DND-41 (cell line): ENCODE measurements around the gene ZNF841.

Experiments
- ATAC-seq: fragments of 200-7000 bp; cut with Tn5 transposase; 3 replicates; pipeline ENCODE4 v1.9.1; 2021; ENCODE audit warnings: low read depth; ENCODE audit not compliant: insufficient read depth
- DNase-seq: peaks from one replicate; pipeline ENCODE4 v3.0.0-alpha.2; 2020
- H2AFZ ChIP-seq: 2 replicates; pipeline ENCODE4 v1.6.0; 2012; ENCODE audit warnings: low read depth, low read length
- H3K27ac ChIP-seq: 2 replicates; pipeline ENCODE4 v1.5.1; 2012; ENCODE audit warnings: low read length, inconsistent platforms
- H3K27me3 ChIP-seq: fragments of 200-600 bp; sonication (generic); 2 replicates; pipeline ENCODE4 v1.6.0; 2012; ENCODE audit warnings: low read length, mild to moderate bottlenecking, inconsistent platforms; ENCODE audit not compliant: insufficient read depth, poor library complexity
- H3K36me3 ChIP-seq: 2 replicates; pipeline ENCODE4 v1.5.1; 2012; ENCODE audit warnings: low read length, inconsistent platforms; ENCODE audit not compliant: insufficient read depth
- H3K4me1 ChIP-seq: 2 replicates; pipeline ENCODE4 v1.5.1; 2012; ENCODE audit warnings: mild to moderate bottlenecking, low read length; ENCODE audit not compliant: insufficient read depth
- H3K4me2 ChIP-seq: 2 replicates; pipeline ENCODE4 v1.6.0; 2012; ENCODE audit warnings: mild to moderate bottlenecking, moderate library complexity, low read length, inconsistent platforms; ENCODE audit not compliant: insufficient read depth
- H3K4me3 ChIP-seq, 2 experiments: fragments of 200-600 bp in 1 of 2; shearing (Covaris generic) in 1 of 2; 2 replicates each; pipeline ENCODE4 v1.5.1; 2012 to 2016; ENCODE audit warnings: inconsistent platforms in 2 of 2, low read length in 2 of 2, mild to moderate bottlenecking in 2 of 2, low read depth in 1 of 2, moderate library complexity in 1 of 2
- H3K79me2 ChIP-seq: 2 replicates; pipeline ENCODE4 v1.6.0; 2012; ENCODE audit warnings: low read length, inconsistent platforms; ENCODE audit not compliant: insufficient read depth
- H3K9ac ChIP-seq: 2 replicates; pipeline ENCODE4 v1.6.0; 2012; ENCODE audit warnings: low read depth, mild to moderate bottlenecking, inconsistent platforms, low read length, moderate library complexity
- H3K9me3 ChIP-seq: 2 replicates; pipeline ENCODE4 v1.5.1; 2012; ENCODE audit warnings: low read length, moderate library complexity, mild to moderate bottlenecking, inconsistent platforms; ENCODE audit not compliant: insufficient read depth, severe bottlenecking
- H4K20me1 ChIP-seq: 2 replicates; pipeline ENCODE4 v1.6.0; 2012; ENCODE audit warnings: low read length; ENCODE audit not compliant: insufficient read depth
- EZH2 ChIP-seq: IDR thresholded peaks from 3 replicates; pipeline ENCODE4 v1.6.1; 2012; ENCODE audit warnings: borderline replicate concordance, low read depth, mild to moderate bottlenecking, moderate library complexity, low read length, inconsistent platforms; ENCODE audit not compliant: severe bottlenecking
- TF ChIP-seq, protein P1 (sequence below): IDR thresholded peaks from 2 replicates; pipeline ENCODE4 v1.5.1; 2012; ENCODE audit warnings: borderline replicate concordance, low read length, moderate library complexity, mild to moderate bottlenecking; ENCODE audit not compliant: poor library complexity, severe bottlenecking; ENCODE audit errors: extremely low read depth

ZNF841 gene

DNA sequence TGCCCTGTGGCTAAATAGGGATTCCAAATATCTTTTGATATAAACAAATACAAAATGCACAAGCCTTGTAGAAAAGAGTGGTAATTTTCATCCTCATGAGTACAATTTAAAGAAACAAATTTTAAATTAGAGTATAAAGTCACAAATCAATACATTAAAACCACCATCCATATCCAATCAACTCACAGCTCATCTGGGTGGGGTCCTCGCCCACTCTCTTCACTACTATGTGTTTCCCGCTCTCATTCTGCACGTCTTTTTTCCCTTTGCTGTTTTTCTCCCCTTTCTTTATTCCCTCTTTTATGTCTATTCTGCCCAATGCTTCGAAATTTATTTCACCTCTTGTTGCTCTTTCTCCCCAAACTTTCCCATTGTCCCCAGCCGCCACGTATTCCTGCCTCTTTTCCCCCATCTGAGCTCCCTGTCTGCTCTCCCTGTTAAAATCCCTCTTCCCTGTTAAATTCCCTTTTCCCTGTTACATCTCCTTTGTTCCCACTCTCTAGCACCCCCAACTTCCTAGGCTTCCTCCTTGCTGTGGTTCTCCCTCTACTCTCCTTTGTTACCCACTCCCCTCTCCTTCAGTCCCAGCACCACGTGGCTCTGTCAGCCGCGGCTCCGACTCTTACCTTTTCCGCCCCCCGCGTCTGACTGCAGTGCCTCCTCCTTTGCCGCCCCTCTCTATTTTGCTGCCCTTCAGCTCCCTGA is 42.9 kb upstream of the ZNF841 start:
- ATAC-seq: peak; percentile 67
- Histone ChIP-seq H4K20me1 (no peaks in the 10 kb centered on the region), H3K79me2 (peaks cover 60% of the 10 kb centered on the region), H3K9ac (peak overlapping the region; percentile 77), H3K4me3 (peak overlapping the region; percentile 63 to 73), H2AFZ (peak overlapping the region; percentile 88), H3K4me1 (peaks cover 24% of the 10 kb centered on the region), H3K27me3 (no peaks in the 10 kb centered on the region), H3K36me3 (peaks cover 35% of the 10 kb centered on the region), H3K27ac (peak overlapping the region; percentile 86), H3K4me2 (peak overlapping the region; percentile 95), H3K9me3 (peaks cover 27% of the 10 kb centered on the region)
- TF ChIP-seq, protein P1, sequence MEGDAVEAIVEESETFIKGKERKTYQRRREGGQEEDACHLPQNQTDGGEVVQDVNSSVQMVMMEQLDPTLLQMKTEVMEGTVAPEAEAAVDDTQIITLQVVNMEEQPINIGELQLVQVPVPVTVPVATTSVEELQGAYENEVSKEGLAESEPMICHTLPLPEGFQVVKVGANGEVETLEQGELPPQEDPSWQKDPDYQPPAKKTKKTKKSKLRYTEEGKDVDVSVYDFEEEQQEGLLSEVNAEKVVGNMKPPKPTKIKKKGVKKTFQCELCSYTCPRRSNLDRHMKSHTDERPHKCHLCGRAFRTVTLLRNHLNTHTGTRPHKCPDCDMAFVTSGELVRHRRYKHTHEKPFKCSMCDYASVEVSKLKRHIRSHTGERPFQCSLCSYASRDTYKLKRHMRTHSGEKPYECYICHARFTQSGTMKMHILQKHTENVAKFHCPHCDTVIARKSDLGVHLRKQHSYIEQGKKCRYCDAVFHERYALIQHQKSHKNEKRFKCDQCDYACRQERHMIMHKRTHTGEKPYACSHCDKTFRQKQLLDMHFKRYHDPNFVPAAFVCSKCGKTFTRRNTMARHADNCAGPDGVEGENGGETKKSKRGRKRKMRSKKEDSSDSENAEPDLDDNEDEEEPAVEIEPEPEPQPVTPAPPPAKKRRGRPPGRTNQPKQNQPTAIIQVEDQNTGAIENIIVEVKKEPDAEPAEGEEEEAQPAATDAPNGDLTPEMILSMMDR: no peak
- TF ChIP-seq EZH2: no peak
- DNase-seq: peak; percentile 75

DNA sequence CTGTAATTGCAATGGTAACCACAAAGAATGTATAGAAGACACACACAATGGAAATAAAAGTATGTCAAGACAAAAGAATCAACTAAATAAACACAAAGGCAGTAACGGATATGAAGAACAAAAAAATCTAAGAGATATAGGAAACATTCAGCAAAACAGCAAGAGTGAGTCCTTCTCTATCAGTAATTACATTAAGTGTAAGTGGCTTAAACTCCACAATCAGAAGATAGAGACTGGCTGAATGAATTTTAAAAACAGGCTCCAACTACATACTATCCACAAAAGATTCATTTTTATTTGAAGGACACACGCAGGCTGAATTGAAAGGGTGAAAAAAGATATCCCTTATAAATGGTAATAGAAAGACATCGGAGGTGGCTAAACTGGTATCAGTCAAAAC is 24.7 kb upstream of the ZNF841 start:
- DNase-seq (no peak), ATAC-seq (no peak)
- Histone ChIP-seq H2AFZ (no peak overlapping the region), H3K36me3 (peaks cover 100% of the 10 kb centered on the region), H3K4me3 (no peak overlapping the region), H3K9ac (no peak overlapping the region), H3K4me1 (no peaks in the 10 kb centered on the region), H3K4me2 (no peak overlapping the region), H3K79me2 (0 out of 2 replicates have a peak, but pooled peaks cover 8% of the 10 kb centered on the region), H3K9me3 (peaks cover 91% of the 10 kb centered on the region), H3K27ac (no peak overlapping the region), H4K20me1 (no peaks in the 10 kb centered on the region), H3K27me3 (no peaks in the 10 kb centered on the region)
- TF ChIP-seq, protein P1: no peak
- TF ChIP-seq EZH2: no peak

DNA sequence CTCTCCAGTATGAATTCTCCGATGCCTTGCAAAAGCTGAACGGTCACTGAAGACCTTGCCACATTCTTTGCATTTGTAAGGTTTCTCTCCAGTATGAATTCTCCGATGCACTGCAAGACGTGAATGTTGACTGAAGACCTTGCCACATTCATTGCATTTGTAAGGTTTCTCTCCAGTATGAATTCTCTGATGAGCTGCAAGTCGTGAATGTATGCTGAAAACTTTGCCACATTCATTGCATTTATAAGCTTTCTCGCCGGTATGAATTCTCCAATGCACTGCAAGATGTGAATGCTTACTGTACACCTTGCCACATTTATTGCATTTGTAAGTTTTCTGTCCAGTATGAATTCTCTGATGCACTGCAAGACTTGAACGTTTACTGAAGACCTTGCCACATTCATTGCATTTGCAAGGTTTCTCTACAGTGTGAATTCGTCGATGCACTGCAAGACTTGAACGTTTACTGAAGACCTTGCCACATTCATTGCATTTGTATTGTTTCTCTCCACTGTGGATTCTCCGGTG is 20.0 kb upstream of the ZNF841 start:
- ATAC-seq (no peak), DNase-seq (no peak)
- no peak overlapping the region for H3K27ac ChIP-seq
- 0 out of 2 replicates have a peak, but pooled peaks cover 4% of the 10 kb centered on the region for H3K79me2 ChIP-seq
- H3K4me2 ChIP-seq: no peak overlapping the region
- no peak overlapping the region for H2AFZ ChIP-seq
- no peaks in the 10 kb centered on the region for H4K20me1 ChIP-seq
- peaks cover 71% of the 10 kb centered on the region for H3K36me3 ChIP-seq
- H3K9ac ChIP-seq: no peak overlapping the region
- H3K4me1 ChIP-seq: no peaks in the 10 kb centered on the region
- no peak overlapping the region; a peak in 1 of 4 replicates for H3K4me3 ChIP-seq
- H3K9me3 ChIP-seq: peaks cover 99% of the 10 kb centered on the region
- TF ChIP-seq EZH2: no peak
- TF ChIP-seq, protein P1: no peak
- H3K27me3 ChIP-seq: no peaks in the 10 kb centered on the region
